Islet of Langerhans (tissue), 1 donor: Measurements from ENCODE around the gene RNF213.
"Not testable (repeated sequence)": the region's sequence is repeated elsewhere in the genome, so short reads cannot be mapped to it uniquely, and the experiment has no call there.

Experiments used
- FAIRE-seq: peaks from one replicate; lab custom pipeline; 2011; peaks lifted over from hg19 to GRCh38; lab: Jason Lieb, UNC

Gene RNF213

GRCh38 chr17:80320496-80320895, 59.8 kb downstream of the RNF213 start:
- no peak for FAIRE-seq

GRCh38 chr17:80322864-80323263, 62.2 kb downstream of the RNF213 start:
- no peak for FAIRE-seq

DNA sequence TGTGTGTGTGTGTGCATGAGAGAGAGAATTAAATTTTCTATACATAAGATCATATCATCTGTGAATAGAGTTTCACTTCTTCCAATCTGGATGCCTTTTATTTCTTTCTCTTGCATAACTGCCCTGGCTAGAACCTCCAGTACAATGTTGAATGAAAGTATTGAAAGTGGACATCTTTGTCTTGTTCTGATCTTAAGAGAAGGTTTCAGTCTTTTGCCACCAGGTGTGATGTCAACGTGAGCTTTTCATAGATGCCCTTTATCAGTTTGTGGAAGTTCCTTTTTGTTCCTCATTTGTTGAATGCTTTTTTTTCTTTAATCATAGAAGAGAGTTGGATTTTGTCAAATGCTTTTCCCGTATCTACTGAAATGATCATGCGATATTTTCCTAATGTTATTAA, 63.3 kb downstream of the RNF213 start:
- no peak for FAIRE-seq

DNA sequence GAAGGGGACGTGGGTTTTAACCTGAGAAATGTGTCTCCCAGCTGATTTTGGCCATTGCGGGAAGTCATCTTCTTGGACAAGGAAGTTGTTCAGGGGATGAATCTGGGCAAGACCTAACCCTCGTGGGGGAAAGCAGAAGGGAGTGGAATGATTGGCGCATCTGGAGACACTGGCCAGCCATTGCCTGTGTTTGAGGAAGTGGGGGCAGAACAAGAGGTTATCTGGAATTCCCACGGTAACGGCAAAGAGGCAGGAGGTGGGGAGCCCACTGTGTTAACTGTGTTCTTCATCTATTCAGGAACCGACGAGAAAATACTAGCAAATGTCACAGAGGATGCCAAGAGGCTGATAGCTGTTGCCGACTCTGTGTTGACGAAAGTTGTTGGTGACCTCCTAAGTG, 66.9 kb downstream of the RNF213 start:
- no peak for FAIRE-seq

GRCh38 chr17:80328634-80329380, 68.2 kb downstream of the RNF213 start:
- no peak for FAIRE-seq

DNA sequence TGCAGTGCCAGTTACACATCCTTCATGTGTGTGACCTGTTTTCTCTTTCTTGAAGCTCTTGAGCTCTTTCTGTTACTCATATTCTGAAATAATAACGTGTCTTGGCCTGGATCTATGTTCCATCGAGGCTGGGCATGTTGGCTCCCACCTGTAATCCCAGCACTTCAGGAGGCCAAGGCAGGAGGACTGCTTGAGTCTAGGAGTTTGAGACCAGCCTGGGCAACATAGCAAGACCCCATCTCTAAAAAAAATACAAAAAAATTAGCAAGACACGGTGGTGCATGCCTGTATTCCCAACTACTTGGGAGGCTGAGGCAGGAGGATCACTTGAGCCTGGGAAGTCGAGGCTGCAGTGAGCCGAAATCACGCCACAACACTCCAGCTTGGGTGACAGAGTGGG, 68.8 kb downstream of the RNF213 start:
- FAIRE-seq: not testable (repeated sequence)

- FAIRE-seq: no peak
Observed at GRCh38 chr17:80330276-80330675, 69.6 kb downstream of the RNF213 start.

DNA sequence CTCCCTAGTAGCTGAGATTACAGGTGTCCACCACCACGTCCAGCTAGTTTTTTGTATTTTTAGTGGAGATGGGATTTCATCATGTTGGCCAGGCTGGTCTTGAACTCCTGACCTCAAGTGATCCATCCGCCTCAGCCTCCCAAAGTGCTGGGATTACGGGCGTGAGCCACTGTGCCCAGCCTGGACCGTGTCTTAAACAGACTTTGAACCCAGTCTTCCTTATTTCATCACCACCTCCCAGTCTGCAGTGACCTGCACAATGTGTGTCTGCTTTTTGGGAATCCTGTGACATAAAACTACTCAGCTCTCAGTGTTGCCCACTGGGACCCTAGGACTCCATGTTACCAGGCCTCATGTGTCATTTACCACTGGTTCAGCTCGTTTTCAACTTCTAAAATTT, 70.3 kb downstream of the RNF213 start:
- not testable (repeated sequence) for FAIRE-seq

- no peak for FAIRE-seq
Observed at GRCh38 chr17:80331820-80332219, 71.2 kb downstream of the RNF213 start.

- FAIRE-seq: no peak
Observed at GRCh38 chr17:80337195-80337895, 76.7 kb downstream of the RNF213 start.

- no peak for FAIRE-seq
Observed at GRCh38 chr17:80339118-80339517, 78.5 kb downstream of the RNF213 start.

- no peak for FAIRE-seq
Observed at GRCh38 chr17:80339731-80340456, 79.2 kb downstream of the RNF213 start.

DNA sequence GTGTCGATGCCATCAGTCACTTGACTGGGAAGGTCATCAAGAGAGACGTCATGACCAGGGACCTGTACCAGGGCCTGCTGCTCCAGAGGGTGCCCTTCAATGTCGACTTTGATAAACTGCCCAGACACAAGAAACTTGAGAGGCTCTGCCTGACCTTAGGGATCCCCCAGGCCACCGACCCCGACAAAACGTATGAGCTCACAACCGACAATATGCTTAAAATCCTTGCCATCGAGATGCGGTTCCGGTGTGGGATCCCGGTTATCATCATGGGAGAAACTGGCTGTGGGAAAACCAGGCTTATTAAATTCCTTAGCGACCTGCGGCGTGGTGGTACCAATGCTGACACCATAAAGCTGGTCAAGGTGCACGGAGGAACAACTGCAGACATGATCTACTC, 84.7 kb downstream of the RNF213 start:
- FAIRE-seq: no peak

DNA sequence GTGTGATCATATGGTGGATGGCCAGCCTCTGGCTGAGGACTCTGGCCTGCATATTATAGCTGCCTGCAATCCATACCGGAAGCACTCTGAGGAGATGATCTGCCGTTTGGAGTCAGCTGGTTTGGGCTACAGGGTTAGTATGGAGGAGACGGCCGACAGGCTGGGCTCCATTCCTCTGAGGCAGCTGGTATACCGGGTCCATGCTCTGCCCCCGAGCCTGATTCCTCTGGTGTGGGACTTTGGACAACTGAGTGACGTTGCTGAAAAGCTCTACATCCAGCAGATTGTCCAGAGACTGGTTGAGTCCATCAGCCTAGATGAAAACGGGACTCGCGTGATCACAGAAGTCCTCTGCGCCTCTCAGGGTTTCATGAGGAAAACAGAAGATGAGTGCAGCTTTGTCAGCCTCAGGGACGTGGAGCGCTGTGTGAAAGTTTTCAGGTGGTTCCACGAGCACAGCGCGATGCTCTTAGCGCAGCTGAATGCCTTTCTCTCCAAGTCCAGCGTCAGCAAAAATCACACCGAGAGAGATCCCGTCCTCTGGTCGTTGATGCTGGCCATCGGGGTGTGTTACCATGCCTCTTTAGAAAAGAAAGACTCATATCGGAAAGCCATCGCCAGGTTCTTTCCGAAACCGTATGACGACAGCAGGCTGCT, 85.3 kb downstream of the RNF213 start:
- FAIRE-seq: no peak

DNA sequence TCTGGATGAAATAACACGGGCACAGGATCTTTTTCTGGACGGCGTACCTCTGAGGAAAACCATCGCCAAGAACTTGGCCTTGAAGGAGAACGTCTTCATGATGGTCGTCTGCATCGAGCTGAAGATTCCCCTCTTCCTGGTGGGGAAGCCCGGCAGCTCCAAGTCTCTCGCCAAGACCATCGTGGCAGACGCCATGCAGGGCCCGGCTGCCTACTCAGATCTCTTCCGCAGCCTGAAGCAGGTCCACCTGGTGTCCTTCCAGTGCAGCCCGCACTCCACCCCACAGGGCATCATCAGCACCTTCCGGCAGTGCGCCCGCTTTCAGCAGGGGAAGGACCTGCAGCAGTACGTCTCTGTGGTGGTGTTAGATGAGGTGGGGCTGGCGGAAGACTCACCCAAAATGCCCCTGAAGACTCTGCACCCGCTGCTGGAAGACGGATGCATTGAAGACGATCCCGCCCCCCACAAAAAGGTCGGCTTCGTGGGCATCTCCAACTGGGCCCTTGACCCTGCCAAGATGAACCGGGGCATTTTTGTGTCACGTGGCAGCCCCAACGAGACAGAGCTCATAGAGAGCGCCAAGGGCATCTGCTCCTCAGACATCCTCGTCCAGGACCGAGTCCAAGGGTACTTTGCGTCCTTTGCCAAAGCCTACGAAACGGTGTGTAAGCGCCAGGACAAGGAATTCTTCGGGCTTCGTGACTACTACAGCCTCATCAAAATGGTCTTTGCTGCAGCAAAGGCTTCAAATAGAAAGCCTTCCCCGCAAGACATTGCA, 86.0 kb downstream of the RNF213 start:
- FAIRE-seq: no peak

DNA sequence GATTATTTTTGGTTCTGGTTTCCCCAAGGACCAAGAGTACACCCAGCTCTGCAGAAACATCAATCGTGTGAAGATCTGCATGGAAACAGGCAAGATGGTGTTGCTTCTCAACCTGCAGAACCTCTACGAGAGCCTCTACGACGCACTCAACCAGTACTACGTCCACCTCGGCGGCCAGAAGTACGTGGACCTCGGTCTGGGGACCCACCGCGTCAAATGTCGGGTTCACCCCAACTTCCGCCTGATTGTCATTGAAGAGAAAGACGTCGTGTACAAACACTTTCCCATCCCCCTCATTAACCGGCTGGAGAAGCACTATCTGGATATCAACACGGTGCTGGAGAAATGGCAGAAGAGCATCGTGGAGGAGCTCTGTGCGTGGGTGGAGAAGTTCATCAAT, 86.9 kb downstream of the RNF213 start:
- no peak for FAIRE-seq

- FAIRE-seq: no peak
Observed at GRCh38 chr17:80347948-80348351, 87.3 kb downstream of the RNF213 start.

GRCh38 chr17:80348551-80349150, 88.0 kb downstream of the RNF213 start:
- FAIRE-seq: no peak

- FAIRE-seq: no peak
Observed at GRCh38 chr17:80349151-80349651, 88.5 kb downstream of the RNF213 start.

DNA sequence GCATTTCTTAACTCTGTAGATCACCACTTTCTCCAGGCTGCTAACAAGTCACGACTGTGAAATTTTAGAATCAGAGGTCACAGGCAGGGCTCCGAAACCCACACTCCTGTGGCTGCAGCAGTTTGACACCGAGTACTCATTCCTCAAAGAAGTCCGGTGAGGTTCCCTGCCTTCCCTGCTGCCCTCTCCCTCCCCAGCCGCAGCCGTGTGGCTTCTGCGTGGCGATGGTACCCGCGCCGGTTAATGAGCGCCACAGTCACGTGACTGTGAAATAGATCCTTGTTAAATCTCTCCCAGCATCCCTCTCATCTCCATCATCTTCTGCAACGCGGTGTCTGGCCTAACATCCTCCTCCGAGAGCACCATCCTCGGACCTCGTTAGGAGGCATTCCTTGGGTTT, 89.1 kb downstream of the RNF213 start:
- FAIRE-seq: no peak

DNA sequence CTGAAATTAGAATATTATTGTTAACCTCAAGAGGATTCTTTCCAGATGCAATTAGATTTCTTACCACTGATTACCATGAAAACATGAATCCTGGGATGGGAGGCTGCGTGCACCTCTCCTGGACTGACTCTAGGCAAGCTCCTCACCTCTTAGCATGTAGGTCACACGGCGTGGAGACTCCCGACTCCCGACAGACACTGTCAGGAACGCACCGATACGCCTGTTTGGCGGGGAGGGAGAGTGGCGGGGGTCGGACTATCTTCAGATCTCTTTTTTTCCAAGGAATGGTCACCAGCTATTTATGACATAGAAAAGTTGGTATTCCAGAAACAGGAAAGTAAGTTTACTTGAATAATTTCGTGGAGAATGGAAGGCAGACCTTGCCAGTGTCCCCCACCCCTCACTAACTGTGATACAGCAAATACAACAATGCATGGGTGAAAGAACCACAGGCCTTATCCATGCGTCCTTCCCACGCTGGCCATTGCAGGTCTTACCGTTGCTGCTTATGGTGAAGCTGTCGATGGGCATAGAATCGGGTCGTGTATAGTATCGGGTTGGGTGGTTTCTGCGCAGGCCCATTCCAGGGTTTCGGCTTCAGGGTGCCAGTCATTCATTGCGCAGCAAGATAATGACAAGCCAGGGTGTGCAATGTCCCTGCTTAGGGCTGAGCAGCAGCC, 91.7 kb downstream of the RNF213 start:
- no peak for FAIRE-seq
